Hippocampal formation (tissue), 2 donors: ENCODE results near the gene GPC6.
"Not testable (repeated sequence)": the region's sequence is repeated elsewhere in the genome, so short reads cannot be mapped to it uniquely, and the experiment has no call there.

ENCODE experiments used
- DNase-seq, 2 donors: peaks; one replicate each; lab custom pipeline; 2025; lab: John Stamatoyannopoulos, UW

The GPC6 gene

GRCh38 chr13:93320942-93321341 lies 94.3 kb downstream of the GPC6 start:
- no peak for DNase-seq

- not testable (repeated sequence) for DNase-seq
These were observed 97.3 kb downstream of the GPC6 start for GRCh38 chr13:93323880-93324279.

GRCh38 chr13:93325303-93326233 lies 99.0 kb downstream of the GPC6 start:
- DNase-seq = no peak

- DNase-seq = no peak
These were observed 99.7 kb downstream of the GPC6 start for GRCh38 chr13:93326234-93326811.

- DNase-seq = no peak
These were observed 102.3 kb downstream of the GPC6 start for GRCh38 chr13:93328943-93329342.

GRCh38 chr13:93336728-93337127 lies 110.1 kb downstream of the GPC6 start:
- DNase-seq = no peak

- no peak for DNase-seq
These were observed 111.4 kb downstream of the GPC6 start for GRCh38 chr13:93338030-93338429.

GRCh38 chr13:93338906-93339305 lies 112.3 kb downstream of the GPC6 start:
- DNase-seq = no peak

- no peak for DNase-seq
These were observed 112.9 kb downstream of the GPC6 start for GRCh38 chr13:93339550-93339949.

GRCh38 chr13:93341517-93341916 lies 114.9 kb downstream of the GPC6 start:
- no peak for DNase-seq

GRCh38 chr13:93343097-93343496 lies 116.5 kb downstream of the GPC6 start:
- DNase-seq = no peak

GRCh38 chr13:93344048-93344705 lies 117.6 kb downstream of the GPC6 start:
- no peak for DNase-seq

GRCh38 chr13:93345024-93345423 lies 118.4 kb downstream of the GPC6 start:
- DNase-seq = no peak

- no peak for DNase-seq
These were observed 119.2 kb downstream of the GPC6 start for GRCh38 chr13:93345770-93346169.

GRCh38 chr13:93352616-93353015 lies 126.0 kb downstream of the GPC6 start:
- DNase-seq = no peak

GRCh38 chr13:93355094-93355493 lies 128.5 kb downstream of the GPC6 start:
- DNase-seq = no peak

GRCh38 chr13:93356469-93356868 lies 129.9 kb downstream of the GPC6 start:
- DNase-seq = no peak

- no peak for DNase-seq
These were observed 133.4 kb downstream of the GPC6 start for GRCh38 chr13:93360021-93360420.

GRCh38 chr13:93361703-93362102 lies 135.1 kb downstream of the GPC6 start:
- no peak for DNase-seq

GRCh38 chr13:93364166-93364565 lies 137.6 kb downstream of the GPC6 start:
- no peak for DNase-seq

- no peak for DNase-seq
These were observed 141.7 kb downstream of the GPC6 start for GRCh38 chr13:93368296-93368695.

- no peak for DNase-seq
These were observed 142.1 kb downstream of the GPC6 start for GRCh38 chr13:93368718-93369117.

- DNase-seq = no peak
These were observed 146.2 kb downstream of the GPC6 start for GRCh38 chr13:93372856-93373255.
